ENCODE data around the gene ADAT3.
"Not testable (repeated sequence)": the region's sequence is repeated elsewhere in the genome, so short reads cannot be mapped to it uniquely, and the experiment has no call there.

ADAT3 gene

DNA sequence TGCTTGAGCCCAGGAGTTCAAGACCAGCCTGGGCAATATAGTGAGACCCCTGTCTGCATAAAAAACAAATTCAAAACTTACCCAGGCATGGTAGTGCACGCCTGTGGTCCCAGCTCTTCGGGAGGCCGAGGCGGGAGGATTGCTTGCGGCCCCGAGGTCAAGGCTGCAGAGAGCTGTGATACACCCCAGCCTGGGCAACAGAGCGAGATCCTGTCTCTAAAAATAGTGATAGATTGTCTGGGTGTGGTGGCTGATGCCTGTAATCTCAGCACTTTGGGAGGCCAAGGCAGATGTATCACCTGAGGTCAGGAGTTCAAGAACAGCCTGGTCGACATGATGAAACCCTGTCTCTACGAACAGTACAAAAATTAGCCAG lies 37.9 kb upstream of the ADAT3 start:
- no peak for DNase-seq

GRCh38 chr19:1868971-1869370 lies 36.2 kb upstream of the ADAT3 start:
- no peak for DNase-seq

DNA sequence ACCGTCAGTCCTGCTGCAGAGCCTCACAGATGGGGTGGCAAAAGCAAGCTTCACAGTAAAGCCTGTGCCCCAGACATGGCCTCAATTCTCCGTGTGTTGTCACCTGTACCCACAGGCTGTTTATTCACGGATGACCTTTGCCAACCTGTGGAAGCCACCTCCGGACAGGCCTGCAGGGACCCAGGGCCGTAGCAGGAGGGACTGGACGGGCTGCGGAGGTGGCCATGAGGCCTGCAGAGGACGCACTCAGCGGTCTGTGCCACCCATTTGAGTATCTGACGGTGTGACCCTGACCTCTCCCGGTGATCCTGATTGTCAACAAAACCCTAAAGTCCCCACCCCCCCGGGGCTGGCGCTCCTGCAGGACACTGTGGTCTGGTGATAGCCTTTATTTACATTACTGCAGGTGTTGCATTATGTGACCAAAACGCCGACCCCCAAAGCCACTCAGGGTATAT lies 34.0 kb upstream of the ADAT3 start:
- DNase-seq = no peak

GRCh38 chr19:1871630-1872029 lies 33.6 kb upstream of the ADAT3 start:
- DNase-seq = no peak

DNA sequence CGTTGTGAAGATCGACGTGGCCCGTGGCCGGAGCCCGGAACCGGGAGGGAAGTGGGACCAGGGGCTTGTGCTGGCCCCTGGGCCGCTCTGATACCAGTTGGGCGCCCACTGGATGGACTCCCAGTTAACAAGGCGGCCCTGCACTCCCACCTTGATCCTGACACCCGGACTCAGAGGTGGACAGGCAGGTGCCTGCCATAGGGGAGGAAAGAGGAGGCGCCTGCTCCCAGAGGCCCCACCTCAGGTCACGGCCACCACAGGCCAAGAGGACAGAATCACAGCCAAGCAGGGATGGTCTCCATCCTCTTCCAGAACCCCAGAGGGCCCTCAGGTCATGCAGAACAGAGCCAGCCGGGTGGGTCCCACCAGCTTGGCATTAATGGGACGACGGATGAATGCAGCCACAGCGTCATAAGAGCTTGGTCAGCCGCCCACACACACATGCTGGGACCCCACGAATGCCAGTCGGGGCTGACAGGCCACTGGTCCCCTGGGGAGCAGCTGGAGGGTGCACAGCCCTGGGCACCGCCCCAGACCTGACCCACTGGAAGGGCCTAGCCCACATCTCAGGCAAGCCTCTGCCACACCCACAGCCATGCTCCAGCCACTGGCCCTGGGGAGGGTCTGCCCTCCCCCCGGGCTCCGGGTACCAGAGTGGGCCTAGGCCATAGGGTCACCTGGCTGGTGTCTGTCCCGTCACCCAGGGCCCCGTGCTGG lies 32.2 kb upstream of the ADAT3 start:
- DNase-seq = no peak

DNA sequence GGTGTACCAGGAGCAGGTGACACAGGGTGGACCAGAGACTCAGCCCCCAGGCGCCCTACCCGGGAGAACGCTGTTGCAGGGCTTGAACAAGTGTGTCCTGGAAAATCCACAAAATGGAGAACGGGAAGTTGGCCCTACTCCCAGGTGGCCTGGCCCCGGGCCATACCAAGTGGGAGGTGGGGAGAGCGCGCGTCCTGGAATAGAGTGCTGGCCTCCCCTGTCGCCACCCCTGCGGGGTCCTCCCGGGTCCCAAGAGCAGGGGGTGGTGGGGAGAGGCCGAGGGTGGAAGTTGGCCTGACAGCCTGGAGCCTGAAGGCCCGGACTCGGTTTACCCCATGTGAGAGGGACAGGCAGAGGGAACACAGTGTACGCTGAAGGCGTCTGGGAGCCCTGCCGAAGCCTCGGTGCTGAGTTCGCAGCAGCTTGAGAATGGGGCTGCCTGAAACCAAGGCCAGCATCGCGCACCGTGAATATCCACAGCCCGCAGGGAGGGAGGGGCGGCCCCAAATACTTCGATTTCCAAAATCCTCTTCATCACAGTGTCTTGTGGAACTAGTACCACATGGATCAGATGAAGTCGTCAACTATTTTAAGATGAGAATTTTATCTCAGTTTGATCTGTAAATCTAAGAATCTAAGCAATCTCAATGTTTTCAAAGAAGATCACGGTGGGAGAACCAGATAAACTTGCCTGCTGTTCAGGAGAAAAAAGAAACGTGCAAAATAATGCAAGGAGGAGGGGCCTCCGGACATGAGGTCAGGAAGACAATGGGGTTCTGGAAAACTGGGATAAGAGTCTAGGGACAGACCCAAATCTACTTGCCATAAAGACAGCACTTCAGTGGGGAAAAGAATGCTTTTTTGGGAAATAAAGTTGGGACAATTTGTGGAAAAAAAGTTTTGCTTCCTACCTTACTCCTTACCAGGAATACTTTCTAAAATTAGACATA lies 31.4 kb upstream of the ADAT3 start:
- no peak for DNase-seq

DNA sequence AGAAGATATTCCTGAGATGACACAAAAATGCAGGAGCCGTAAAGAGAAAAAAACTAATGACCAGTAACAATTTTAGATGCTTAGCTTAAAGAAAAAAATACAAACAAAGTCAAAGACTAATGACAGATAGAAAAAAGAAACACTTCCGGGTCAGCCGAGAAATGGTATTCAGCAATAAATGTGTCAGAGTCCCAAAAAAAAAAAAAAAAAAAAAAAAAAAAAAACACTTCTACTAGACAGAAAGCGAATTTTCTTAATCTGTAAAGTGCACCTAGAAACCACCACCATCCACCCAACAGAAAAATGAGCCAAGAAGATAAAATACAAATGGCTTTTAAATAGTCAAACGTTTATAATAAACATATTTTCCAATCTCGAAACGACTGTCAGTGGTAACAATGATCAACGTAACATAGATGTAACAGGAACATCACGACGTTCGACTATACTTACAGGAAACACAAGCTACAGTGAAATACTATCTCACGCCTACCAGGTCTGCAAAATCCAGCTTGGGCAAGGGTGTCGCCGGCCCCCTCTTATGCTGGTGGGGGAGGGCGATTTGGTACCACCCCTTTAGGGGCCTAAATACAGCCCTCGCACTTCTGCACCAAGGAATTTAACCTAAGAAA lies 30.5 kb upstream of the ADAT3 start:
- DNase-seq = no peak

- DNase-seq = not testable (repeated sequence)
Observed at GRCh38 chr19:1875265-1875645, 29.9 kb upstream of the ADAT3 start.

DNA sequence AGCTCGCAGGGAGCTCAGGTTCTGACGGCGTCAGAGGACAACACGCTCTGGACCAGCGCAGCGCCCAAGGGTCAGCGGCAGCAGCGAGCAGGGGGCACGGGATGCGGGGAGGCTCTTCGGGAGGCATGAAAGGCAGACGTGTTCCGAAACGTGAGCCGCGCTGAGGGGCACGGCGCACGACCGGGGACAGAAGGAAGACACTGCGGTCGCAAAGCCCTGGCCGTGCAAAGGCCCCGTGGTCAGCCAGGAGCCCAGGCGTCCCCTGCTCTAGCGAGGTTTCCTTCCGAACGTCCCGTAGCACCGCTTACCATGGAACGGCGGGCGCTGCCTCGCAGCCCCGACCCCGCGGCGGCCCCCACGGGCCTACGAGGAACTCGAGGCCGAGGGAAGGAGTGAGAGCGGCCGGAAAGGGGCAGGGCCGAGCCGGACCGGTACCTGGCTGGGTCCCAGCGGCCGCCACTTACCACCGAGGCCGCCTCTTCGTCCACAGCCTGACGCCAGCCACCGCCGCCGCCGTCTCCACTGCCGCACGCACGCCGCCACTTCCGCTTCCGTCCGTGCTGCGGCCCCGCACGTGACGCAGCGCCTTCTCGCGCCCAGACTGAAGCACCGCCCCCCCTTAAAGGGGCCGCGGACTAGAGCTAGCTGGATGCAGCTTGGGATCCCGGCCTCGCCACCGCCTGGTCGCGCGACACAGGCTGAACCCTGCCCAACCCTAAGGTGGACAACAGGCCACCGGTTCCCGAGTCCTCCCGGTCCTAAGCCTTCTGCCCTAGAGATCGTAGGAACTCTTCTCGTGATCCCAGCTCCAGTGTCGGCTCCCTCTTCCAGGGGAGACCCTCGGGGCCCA lies 29.3 kb upstream of the ADAT3 start:
- DNase-seq = peak; percentile 71

DNA sequence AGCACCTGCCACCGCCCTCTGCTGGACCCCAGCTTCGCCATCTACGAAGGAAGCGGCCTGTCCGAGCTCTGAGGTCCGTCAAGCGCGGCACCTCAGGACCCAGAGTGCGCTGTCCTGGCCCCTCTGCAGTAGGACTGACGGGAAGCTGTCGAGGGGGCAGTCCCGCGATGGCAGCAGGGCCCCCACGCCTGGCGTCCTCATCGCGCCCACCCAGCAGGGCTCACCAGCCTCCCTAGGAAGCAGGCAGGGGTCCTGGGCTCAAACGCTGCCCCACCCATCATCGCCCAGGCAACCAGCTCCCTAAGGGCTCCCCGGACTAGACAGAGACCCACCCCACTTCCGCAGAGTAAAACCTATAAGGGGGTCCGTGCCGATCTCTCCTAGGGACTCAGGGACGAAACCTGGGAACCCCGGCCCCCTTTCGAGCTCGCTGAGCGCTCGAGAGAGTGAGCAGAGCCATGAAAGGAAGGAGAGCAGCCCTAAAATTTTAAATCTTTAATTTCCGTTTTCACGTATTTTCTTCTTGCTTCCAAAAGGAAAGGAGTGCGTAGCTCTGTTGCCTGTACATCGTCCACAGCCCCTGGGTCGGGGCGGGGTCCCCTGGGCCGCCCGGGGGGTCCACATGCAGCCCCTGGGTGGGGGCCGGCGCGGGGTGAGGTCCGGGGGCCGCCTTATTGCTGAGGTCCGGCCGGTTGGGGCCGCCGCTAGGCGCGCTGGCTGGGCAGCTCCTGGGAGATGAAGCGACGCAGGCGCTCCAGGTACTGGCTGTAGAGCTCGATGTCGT lies 28.5 kb upstream of the ADAT3 start:
- DNase-seq = not testable (repeated sequence)

DNA sequence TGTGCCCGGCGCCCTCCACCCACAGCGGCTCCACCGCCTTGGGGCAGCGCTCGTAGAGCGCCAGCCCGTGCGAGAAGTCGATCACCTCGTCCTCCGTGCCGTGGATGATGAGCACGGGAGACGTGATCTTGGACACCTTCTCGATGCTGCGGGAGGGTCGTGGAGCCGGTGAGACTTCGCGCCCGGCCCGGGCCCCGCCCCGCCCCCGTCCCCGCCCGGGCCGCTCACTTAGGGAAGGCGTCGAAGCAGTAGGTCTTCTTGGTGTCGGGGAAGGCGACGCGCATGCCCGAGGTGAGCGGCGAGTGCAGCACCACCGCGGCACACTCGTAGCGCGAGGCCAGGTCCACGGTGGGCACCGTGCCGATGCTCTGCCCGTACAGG lies 27.9 kb upstream of the ADAT3 start:
- DNase-seq = not testable (repeated sequence)

DNA sequence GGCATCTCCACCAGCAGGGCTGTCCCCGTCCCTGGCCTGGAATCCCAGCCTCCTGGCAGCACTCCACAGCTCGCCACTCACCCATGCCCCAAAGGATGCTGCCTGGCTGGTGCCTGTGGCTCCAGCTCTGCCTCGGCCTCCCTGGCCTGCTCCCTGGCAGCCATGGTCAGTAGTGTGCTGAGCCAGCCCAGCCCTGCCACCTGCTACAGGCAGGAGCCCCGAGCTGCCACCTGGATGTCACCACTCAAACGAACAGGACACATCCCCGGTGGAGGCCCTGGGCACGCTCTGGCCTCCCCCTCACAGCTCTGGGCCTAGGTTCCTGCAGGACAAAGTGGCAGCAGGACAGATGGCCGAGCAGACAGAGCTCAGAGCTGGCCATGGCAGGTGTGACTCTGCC lies 26.6 kb upstream of the ADAT3 start:
- not testable (repeated sequence) for DNase-seq

GRCh38 chr19:1879982-1880381 lies 25.2 kb upstream of the ADAT3 start:
- DNase-seq = not testable (repeated sequence)

DNA sequence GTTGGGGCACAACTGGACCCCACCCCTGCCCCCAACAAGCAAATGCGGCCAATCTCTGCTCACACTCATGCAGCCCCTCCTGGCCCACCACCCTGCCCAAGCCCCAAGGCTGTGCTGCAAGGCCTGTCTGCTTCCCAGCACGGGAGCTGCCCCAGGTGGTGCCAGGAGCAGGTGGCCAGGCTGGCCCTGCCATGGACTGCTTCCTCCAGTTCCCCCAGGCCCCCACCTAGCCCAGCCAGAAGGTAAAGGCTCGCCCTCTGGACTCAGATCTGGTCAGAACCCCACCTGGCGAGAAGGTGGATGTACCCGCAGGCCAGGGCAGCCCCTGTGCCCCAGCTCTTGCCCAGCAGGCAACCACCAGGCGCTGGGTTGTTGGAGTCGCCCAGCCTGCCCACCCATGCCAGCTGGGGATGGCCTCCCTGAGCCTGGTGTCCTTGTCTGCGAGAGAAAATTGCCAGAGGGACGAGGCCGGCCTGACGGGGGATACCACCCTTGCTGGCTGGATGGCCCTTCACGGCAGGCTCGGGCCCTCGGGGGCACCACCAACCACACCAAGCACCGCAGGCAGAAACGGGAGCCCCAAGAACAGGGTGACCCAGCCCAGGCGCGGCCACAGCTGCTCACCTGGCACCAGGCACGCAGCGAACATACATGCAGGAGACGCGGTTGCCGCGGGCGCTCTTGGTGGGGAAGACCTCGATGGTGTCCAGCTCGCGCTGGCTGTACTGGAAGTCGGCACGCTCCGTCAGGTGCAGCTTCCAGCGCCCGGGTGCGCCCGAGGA lies 24.4 kb upstream of the ADAT3 start:
- no peak for DNase-seq

DNA sequence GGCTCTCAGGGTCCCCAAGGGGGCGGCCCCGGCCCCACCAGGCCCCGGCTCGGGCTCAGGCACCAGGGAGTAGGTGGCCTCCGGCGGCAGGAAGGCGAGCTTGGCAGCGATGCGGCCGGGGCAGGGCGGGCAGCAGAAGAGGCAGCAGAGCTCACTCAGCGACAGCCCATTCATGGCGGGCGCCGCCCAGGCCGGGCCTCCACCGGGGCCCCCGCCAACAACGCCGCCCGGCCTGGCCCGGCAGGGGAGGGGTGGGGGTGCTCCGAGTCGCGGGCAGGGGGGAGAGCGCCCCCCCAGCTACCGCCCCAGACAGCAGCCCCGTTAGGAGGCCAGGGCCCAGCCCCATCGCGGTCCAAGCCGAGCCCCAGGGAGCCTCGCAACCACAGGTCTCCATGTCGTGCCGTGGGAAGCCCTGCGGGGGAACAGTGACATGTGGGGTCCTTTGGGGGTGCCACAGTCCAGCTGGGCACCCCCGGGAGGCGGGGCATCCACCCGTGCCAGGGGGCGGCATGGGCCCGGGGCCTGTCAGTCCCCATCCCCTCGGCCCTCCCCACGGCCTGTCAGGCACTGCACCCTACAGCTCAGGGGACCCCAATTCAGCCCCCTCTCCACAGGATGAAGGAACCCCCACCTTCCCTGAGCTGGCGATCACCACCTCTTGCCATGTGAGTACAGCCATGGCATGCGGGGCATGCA lies 23.7 kb upstream of the ADAT3 start:
- DNase-seq = not testable (repeated sequence)

GRCh38 chr19:1882089-1882785 lies 23.0 kb upstream of the ADAT3 start:
- DNase-seq = peak; percentile 47

DNA sequence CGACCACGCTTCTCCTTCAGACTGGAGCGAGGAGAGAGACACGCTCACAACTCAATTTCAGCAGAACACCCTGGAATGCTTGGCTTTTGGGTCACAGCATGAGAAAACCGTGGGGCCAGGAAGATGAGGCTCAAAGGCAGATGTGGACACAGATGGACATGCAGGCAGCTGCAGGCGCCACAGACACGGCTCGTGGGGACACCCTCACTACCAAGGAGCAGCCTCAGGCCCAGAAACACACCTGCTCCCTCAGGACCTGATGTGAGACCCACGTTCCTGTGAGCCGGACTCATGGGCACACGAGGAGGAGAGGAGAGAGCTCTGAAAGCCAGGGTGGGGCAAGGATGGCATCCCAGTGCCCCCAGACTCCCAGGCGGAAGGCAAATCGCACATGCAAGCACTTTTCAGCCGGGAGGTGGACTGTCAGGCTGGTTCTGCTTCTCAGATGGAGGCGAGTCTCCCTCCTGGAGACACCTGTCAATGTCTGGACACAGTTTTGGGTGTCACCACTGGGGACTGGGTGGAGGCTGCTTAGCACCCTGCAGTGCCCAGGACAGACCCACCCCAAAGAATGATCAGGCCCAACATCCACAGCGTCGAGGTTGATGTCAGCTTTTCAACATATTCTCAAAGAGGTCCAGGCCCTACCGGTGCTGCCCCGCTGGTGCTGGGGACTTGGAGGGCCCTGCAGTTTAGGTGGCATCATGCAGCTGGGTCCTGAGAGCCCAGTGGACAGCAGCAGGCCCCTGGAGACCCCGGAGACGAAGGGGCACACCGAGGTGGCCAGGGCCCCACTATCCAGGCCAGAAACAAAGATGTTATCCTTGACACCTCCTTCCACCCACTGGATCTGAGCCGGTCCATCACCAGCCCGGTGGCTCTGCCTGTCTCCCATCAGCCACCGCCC lies 22.2 kb upstream of the ADAT3 start:
- no peak for DNase-seq

DNA sequence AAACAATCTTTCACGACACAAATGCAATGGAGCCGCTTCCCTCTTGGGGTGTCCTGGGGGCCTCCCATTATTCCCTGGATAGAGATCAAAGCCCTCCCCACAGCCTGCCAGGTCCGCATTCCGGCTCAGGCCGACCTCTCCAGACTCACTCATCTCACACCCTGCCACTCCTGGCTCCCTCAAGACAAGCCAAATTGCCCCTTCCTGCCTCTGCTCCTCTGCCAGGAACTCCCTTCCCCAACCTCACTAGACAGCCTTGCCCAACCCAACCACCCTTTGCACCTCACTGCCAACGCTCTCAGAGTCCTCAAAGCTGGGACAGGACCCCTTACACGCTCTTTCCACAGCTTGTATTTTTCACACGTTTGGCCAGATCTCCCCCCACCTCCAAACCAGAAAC lies 21.4 kb upstream of the ADAT3 start:
- no peak for DNase-seq
